CD4-positive, alpha-beta T cell treated with Interleukin-6 at 100 ng/mL for 8 hours (primary cell): ENCODE data around the gene JCAD.
A peak's percentile ranks its signal among the peaks of the same experiment; 100 is the strongest.
"Not testable (repeated sequence)": the region's sequence is repeated elsewhere in the genome, so short reads cannot be mapped to it uniquely, and the experiment has no call there.

ENCODE experiments used
- DNase-seq: peaks from one replicate; pipeline ENCODE4 v3.0.0-alpha.2; 2020; ENCODE audit warnings: mixed read lengths, low spot score

JCAD gene

GRCh38 chr10:30059209-30060107, at the start of gene JCAD:
TSS of gene JCAD (minus strand) at chr10:30059586. CDS start at chr10:30047812, 11,774 bp downstream.
- DNase-seq = peak; percentile 12

GRCh38 chr10:30106987-30107386, 47.6 kb upstream of the JCAD start:
- DNase-seq = no peak

- no peak for DNase-seq
Observed at GRCh38 chr10:30103595-30104320, 44.4 kb upstream of the JCAD start.

- not testable (repeated sequence) for DNase-seq
Observed at GRCh38 chr10:30099706-30100105, 40.3 kb upstream of the JCAD start.

GRCh38 chr10:30099101-30099500, 39.7 kb upstream of the JCAD start:
- no peak for DNase-seq

- DNase-seq = no peak
Observed at GRCh38 chr10:30098629-30099028, 39.2 kb upstream of the JCAD start.

GRCh38 chr10:30096564-30096963, 37.2 kb upstream of the JCAD start:
- DNase-seq = no peak

- no peak for DNase-seq
Observed at GRCh38 chr10:30095631-30096422, 36.4 kb upstream of the JCAD start.

GRCh38 chr10:30094601-30095000, 35.2 kb upstream of the JCAD start:
- no peak for DNase-seq

- DNase-seq = no peak
Observed at GRCh38 chr10:30093303-30093950, 34.0 kb upstream of the JCAD start.

GRCh38 chr10:30092151-30092790, 32.9 kb upstream of the JCAD start:
- DNase-seq = no peak

GRCh38 chr10:30091136-30091535, 31.8 kb upstream of the JCAD start:
- no peak for DNase-seq

- no peak for DNase-seq
Observed at GRCh38 chr10:30088178-30088577, 28.8 kb upstream of the JCAD start.

- no peak for DNase-seq
Observed at GRCh38 chr10:30083934-30084333, 24.5 kb upstream of the JCAD start.

- DNase-seq = no peak
Observed at GRCh38 chr10:30081182-30081581, 21.8 kb upstream of the JCAD start.

- no peak for DNase-seq
Observed at GRCh38 chr10:30080161-30080560, 20.8 kb upstream of the JCAD start.

- DNase-seq = no peak
Observed at GRCh38 chr10:30079408-30079807, 20.0 kb upstream of the JCAD start.

GRCh38 chr10:30075481-30075880, 16.1 kb upstream of the JCAD start:
- no peak for DNase-seq

- no peak for DNase-seq
Observed at GRCh38 chr10:30074933-30075332, 15.5 kb upstream of the JCAD start.

GRCh38 chr10:30074090-30074489, 14.7 kb upstream of the JCAD start:
- DNase-seq = no peak

GRCh38 chr10:30073767-30074060, 14.3 kb upstream of the JCAD start:
- DNase-seq = no peak
